Measurements from ENCODE around the gene TTYH3. TPM values are rescaled to one million over a fixed set of nuclear protein-coding genes. Genes with fewer than 3 reads are reported as not detected.

TTYH3 gene
- total and polyA plus RNA-seq, 9 of the 15 experiments (the other 6 are each of a cell fraction or from before 2014, with no cell fraction given), result 0.01 to 5.5 (median 1.1) TPM

GRCh38 chr7:2646680-2647571, 15.1 kb downstream of the TTYH3 start (continued):
- TF ChIP-seq MGA (IDR thresholded peaks at IDR 0.05), result no peak
- TF ChIP-seq ZBTB8A (IDR thresholded peaks at IDR 0.05; ENCODE audit: partially characterized antibody), result no peak
- TF ChIP-seq ZNF695 (CRISPR knock-in tag; IDR thresholded peaks at IDR 0.05), result no peak
- TF ChIP-seq FOXM1 (IDR thresholded peaks at IDR 0.05; ENCODE audit: low read depth), result no peak
- 0 out of 2 replicates have a peak, but pooled peaks have one; percentile 65 for TF ChIP-seq FOXM1 (CRISPR knock-in tag; IDR thresholded peaks at IDR 0.05; ENCODE audit: low read depth)
- TF ChIP-seq NCOA1 (IDR thresholded peaks at IDR 0.05; ENCODE audit: low read depth), result no peak
- no peak for TF ChIP-seq ZNF584 (CRISPR knock-in tag; IDR thresholded peaks at IDR 0.05; ENCODE audit: low read depth)
- peak; percentile 85 for TF ChIP-seq MYC (IDR thresholded peaks at IDR 0.05; ENCODE audit: low read depth, low read length)
- no peak for TF ChIP-seq MYC (CRISPR knock-in tag; IDR thresholded peaks at IDR 0.05; ENCODE audit: borderline replicate concordance, low read depth)
- no peak for TF ChIP-seq ETS2 (tag; IDR thresholded peaks at IDR 0.05; ENCODE audit: borderline replicate concordance, poor library complexity, severe bottlenecking)
- TF ChIP-seq HDAC6 (IDR thresholded peaks at IDR 0.05; ENCODE audit: low read depth, low read length), result no peak
- no peak for TF ChIP-seq PRMT5 (CRISPR knock-in tag; IDR thresholded peaks at IDR 0.05)
- TF ChIP-seq MNT (conservative IDR thresholded peaks at IDR 0.05), result 0 out of 4 replicates have a peak, but pooled peaks of 1 of the 2 experiments have one; percentile 27
- no peak for TF ChIP-seq PHB2 (IDR thresholded peaks at IDR 0.05; ENCODE audit: low read depth)
- TF ChIP-seq GATAD2B (IDR thresholded peaks at IDR 0.05; ENCODE audit: borderline replicate concordance), result no peak
